ENCODE measurements around the gene ZNF853. TPM values are rescaled to one million over a fixed set of nuclear protein-coding genes. Genes with fewer than 3 reads are reported as not detected.

The ZNF853 gene
- total and polyA plus RNA-seq, 2 donors (not counting 3 experiments of a cell fraction or from before 2014, with no cell fraction given): 0.47 to 0.58 TPM

GRCh38 chr7:6567886-6568285 lies 47.5 kb upstream of the ZNF853 start:
- intact Hi-C loops (cut with micrococcal nuclease) (no loop called here), dilution Hi-C loops (cut with MboI; ENCODE audit: extremely low pct_ligation_motif_present, low sequenced_read_pairs) (no loop called here)
- ChIA-PET CTCF (interaction anchor here (1.3 to 1.4 kb wide), 2 partner anchors 9 to 22 kb away, joined by 3 to 7 read pairs; partner anchors contain the start of gene INTS15), POLR2A (no interaction called here)
- BruUV-seq (replicated peaks): no TSS peak
- H4K20me1 ChIP-seq (replicated peaks; ENCODE audit: control insufficient read depth, extremely low read depth, insufficient read depth, low read length): no peaks in the 10 kb centered on the region
- no peak overlapping the region for H3K9ac ChIP-seq (replicated peaks; ENCODE audit: extremely low read depth, insufficient read depth, low read length)
- no peak overlapping the region for H3K4me3 ChIP-seq (replicated peaks in 1 of 3; ENCODE audit: insufficient read depth in 1 of 3, low read depth in 1 of 3, low read length in 3 of 3)
- no peak for FAIRE-seq
- no peak overlapping the region for H3K27ac ChIP-seq (ENCODE audit: insufficient read depth, low read depth, low read length)
- H3K4me2 ChIP-seq (ENCODE audit: insufficient read depth, low read length): no peak overlapping the region
- no peaks in the 10 kb centered on the region for H3K4me1 ChIP-seq (ENCODE audit: control insufficient read depth, extremely low read depth, insufficient read depth, low read length)
- no peaks in the 10 kb centered on the region for H3K36me3 ChIP-seq (ENCODE audit: control insufficient read depth in 2 of 2, extremely low read depth in 1 of 2, insufficient read depth in 2 of 2, low read length in 2 of 2)
- no peaks in the 10 kb centered on the region for H3K27me3 ChIP-seq (ENCODE audit: control insufficient read depth in 2 of 2, insufficient read depth in 2 of 2, low read length in 2 of 2)
- H3K9me3 ChIP-seq (replicated peaks; ENCODE audit: control insufficient read depth, insufficient read depth, low read length): no peaks in the 10 kb centered on the region
- H2AFZ ChIP-seq (ENCODE audit: low read depth, low read length): no peak overlapping the region
- DNase-seq (ENCODE audit: low read depth, low spot score): no peak
- H3K9me1 ChIP-seq (replicated peaks; ENCODE audit: control insufficient read depth, extremely low read depth, insufficient read depth, low read length): no peaks in the 10 kb centered on the region
- TF ChIP-seq EZH2 (IDR thresholded peaks at IDR 0.05; ENCODE audit: borderline replicate concordance, low read depth, low read length, severe bottlenecking) (no peak), POLR2AphosphoS5 (IDR thresholded peaks at IDR 0.05; ENCODE audit: insufficient read depth, low read depth, low read length) (no peak), MAX (IDR thresholded peaks at IDR 0.05; ENCODE audit: insufficient read depth, insufficient read length) (no peak), JUN (IDR thresholded peaks at IDR 0.05; ENCODE audit: borderline replicate concordance, insufficient read depth, insufficient read length, low read depth) (no peak), POLR2A (IDR thresholded peaks at IDR 0.05; ENCODE audit: low read depth, low read length) (no peak), GATA2 (IDR thresholded peaks at IDR 0.05; ENCODE audit: insufficient read depth, insufficient read length, low read depth, low read length) (no peak), CTCF (IDR thresholded peaks at IDR 0.05; ENCODE audit: extremely low read depth in 1 of 2, insufficient read depth in 1 of 2, low read depth in 1 of 2, low read length in 2 of 2) (no peak), MYC (IDR thresholded peaks at IDR 0.05; ENCODE audit: low read depth, low read length) (no peak), FOS (IDR thresholded peaks at IDR 0.05; ENCODE audit: borderline replicate concordance, insufficient read depth, low read length) (no peak)
- no peaks in the 10 kb centered on the region for H3K79me2 ChIP-seq (ENCODE audit: control insufficient read depth, insufficient read depth, low read length)
